HTERT RPE-1 (cell line): ENCODE measurements around the gene TMC6.
"Not testable (repeated sequence)": the region's sequence is repeated elsewhere in the genome, so short reads cannot be mapped to it uniquely, and the experiment has no call there.

ENCODE experiments used
- in situ Hi-C: fragments of 300-500 bp; cut with MboI; formaldehyde crosslinking; loops from 4 replicates; pipeline ENCODE4 v1.14.3; 2020; ENCODE audit warnings: low sequenced_read_pairs

TMC6 gene

DNA sequence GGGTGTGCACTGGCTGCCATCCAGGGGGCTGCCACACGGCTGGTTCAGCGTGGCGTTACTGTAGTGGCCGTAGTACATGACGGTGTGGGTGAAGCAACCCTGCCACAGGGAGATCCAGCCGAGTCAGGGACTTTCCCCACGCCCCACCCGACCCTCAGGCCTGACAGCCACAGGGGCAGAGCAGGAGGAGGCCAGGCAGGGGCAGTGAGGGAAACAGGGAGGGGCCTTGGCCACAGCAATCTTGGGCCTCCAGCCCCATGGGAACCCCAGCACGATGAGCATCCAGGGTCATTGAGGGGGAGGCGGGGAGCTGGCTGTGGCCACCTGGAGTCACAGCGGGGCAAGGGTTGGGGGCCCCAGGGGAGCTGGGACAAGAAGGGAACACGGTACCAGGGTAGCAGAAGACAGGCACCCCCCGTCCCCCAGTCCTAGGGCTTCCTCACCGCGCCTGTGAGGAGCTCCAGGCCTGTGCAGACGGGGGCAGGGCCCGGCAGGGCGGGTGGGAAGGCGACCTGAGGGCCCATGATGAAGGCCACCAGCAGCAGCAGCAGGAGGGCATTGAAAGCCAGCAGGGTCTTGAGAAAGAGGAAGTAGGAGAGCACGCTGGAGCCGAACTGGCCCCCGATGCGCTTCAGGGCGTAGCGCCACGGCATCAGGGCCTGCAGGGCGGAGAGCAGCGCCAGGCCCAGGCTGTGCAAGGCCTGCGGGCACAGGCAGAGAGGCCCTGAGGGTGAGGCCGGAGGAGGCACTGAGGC is 4.3 kb downstream of the TMC6 start:
- in situ Hi-C loops: no loop called here

DNA sequence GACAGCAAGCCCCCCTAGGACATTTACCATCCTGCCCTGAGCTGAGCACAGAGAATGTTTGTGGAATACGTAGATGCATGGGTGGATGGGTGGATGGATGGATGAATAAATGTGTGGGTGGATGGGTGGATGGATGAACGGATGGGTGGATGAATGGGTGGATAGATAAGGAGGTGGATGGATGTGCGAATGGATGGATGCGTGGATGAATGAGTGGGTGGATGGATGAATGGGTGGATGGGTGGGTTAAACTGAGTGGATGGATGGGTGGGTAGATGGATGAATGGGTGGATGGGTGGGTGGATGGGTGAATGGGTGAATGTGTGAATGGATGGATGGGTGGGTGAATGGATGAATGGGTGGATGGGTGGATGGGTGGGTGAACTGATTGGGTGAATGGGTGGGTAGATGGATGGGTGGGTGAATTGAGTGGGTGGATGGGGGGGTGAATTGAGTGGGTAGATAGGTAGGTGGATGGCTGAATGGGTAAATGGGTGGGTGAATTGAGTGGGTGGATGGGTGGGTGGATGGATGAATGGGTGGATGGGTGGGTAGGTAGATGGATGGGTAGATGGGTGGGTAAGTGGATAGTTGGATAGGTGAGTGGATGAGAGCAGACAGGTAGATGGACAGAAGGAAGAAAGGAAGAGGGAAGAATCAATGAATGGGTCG is 5.2 kb downstream of the TMC6 start:
- in situ Hi-C loops: no loop called here

DNA sequence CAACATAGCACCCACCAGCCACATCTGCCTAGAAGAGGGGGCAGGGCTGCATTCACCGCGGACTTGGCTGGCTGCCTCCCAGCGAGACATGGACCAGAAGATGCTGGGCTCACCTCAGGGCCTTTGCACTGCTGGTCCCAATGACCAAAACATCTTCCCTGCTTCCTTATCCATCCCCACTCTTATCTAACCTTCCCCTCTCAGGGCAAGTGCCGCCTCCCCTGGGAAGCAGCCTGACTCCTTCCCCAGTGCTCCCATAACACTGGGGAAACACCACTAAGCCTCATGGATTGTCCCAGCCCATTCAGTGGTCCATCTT is 5.7 kb downstream of the TMC6 start:
- in situ Hi-C loops: no loop called here

DNA sequence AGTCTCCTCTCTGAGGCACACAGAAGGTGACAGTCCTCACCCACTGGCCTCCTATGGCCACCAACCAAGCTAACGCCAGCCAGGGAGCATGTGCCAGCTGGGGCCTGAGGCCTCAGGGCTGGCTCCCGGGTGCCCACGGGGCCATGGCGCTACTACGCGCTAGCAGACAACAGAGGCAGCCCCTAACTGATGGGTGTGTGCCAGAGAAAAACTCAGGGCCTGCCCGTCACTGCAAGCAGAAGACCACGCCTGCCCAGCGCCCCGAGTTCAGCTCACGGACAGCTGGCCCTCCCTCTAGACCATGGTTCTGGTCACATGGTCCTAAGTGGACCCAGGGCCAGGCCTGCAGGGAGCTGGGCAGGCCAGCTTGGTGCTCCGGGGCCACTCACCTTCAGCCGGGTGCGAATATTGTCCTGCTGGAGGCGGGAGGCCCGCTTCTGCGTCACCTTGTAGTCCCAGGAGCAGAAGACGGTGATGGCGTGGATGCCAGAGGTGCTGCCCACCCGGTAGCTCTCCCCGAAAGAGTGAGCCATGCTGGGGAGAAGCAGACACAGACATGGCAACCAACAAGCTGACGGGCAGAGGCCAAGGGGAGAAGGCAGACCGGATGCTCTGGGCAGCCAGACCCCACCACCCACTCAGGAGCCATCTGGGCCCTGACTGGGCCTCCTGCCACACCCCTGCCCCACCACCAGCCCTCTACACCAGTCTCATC is 6.2 kb downstream of the TMC6 start:
- in situ Hi-C loops: no loop called here

DNA sequence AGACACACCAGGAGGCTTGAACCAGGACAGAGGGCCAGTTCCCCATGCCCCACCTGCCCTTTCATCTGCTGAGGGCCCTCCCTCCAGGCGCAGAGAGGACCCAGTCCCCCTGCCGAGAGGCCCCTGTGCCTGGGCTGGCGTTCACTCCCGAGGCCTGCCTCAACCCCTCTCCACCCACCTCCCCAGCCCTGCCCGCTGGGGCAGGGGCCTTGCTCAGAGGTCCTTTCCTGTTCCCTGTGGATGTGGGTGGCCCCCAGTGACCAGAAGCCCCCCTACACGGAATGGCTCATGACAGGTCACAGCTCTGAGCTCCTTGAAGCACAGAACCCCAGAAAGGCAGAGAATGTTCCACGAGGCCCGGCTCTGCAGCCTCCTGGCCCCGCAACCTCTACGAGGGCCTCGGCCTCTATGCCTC is 6.7 kb downstream of the TMC6 start:
- in situ Hi-C loops: no loop called here

DNA sequence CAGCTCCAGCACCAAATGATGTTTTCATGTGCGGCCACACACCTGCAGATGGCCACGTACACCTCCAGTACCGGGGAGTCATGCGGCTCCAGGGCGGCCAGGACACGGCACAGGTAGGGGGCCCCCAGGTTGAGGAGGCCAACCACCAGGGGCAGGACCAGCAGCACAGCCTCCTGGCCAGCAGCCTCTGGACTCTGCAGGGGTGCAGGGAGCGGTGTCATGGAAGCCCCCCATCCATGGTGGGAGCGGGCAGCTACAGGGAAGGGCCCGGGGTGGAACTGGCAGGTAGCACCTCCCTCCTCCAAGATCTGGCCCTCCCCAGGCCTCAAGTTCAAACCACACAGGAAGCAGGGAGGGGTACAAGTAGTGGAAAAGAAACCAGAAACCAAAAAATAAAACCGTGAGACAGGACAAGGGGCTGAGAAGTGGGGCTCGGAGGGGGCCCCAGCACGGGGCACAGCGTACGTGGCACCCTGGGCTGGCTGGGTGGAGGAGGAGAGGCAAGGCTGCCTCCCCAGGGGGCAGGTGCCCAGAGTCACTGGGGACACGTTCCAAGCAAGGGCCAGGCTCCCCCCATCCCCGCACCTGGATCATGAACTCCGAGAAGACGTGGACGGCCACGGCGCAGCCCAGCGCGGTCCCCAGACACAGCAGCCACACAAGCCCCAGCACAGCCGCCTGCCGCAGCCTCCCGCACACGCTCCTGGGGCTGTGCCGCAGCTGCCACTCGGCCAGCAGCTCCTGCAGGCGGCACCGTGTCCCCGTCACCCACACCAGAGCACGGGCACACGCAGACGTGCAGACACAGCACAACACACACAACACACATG is 7.4 kb downstream of the TMC6 start:
- in situ Hi-C loops: no loop called here

DNA sequence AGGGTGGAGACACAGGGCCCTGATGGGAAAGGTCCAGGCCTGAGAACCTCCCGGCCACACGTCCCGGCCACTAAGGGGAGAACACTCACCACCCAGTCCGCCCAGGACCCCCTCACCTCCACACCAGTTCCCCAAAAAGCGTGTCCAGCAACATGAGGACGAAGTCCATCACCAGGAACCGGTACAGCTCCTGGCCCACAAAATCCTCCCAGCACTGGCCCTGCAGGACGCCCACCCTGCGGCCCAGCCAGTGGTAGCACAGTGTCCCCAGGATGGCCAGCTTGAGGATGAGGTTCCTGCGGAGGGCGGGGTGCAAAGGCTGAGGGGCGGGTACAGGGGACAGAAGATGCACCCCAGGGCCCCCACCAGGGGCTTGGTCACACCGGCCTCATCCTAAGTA is 8.0 kb downstream of the TMC6 start:
- in situ Hi-C loops: no loop called here

DNA sequence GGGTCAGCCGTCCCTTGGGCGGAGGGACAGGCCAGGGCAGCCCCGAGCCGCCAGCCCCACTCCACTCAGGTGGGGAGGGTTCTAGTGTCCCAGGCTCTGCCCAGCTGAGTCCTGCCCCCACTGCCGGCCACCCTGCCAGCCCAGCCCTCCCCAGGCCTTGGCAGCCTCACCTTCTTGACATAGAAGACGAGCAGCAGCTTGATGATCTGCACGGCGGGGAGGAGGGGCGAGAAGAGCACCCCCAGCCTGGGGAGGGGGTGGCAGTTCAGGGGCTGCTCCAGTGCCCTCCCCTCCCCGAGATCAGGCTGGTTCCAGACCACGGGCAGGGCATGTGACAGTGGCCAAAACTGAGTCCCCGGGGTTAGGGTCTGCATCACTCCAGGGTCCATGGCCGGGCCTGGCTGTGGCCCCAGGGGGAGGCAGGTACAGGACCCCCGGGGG is 9.7 kb downstream of the TMC6 start:
- in situ Hi-C loops: no loop called here

DNA sequence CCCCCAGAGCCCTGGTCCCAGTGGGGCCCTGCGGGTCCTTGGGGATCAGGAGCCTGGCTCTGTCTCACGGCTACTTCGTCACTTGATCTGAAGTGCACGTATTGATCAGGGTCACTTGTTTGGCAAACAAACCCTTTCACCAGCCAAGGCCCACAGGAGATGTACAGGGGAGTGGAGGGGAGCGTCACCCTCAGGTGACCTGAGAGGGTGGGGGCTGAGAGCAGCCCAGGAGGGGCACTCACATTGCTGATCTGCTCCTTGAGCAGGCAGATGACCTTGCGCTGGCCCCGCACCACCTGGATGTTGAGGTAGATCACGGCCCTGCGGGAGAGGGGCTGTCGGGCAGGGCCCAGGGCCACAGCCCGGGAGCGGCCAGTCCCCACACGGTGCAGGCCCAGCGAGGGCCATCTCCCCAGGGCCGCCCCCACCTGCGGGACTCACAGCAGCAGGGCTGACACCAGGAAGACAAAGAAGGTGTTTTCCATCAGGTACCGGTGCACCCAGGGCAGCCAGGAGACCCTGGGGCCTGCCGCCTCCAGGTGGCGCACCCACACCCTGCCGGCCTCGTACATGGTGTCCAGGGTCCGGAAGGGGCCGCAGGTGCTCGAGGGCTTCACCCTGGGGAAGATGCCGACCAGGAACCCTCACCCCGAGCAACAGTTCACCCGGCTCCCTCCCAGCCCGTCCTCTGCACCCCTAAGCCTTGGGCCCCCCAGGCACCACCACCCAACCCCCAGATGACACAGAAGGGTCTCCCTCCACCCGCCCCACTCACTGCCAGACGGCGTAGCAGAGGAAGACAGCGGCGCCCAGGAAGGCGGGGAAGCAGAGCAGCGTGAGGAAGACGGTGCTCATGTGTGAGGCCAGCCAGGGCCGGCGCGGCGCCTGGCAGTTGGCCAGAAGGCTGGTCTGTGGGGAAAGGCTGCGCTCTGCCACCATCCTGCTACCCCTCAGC is 11.3 kb downstream of the TMC6 start:
- in situ Hi-C loops: no loop called here

DNA sequence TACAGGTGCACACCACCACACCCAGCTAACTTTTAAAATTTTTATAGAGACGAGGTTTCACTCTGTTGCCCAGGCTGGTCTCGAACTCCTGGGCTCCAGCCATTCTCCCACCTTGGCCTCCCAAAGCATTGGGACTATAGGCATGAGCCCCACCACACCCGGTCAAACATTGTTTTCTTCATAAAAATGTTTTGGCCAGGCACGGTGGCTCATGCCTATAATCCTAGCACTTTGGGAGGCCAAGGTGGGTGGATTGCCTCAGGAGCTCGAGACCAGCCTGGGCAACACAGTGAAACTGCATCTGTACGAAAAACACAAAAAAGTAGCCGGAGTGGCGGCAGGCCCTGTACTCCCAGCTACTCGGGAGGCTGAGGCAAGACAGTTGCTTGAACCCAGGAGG is 12.1 kb downstream of the TMC6 start:
- in situ Hi-C loops: no loop called here

DNA sequence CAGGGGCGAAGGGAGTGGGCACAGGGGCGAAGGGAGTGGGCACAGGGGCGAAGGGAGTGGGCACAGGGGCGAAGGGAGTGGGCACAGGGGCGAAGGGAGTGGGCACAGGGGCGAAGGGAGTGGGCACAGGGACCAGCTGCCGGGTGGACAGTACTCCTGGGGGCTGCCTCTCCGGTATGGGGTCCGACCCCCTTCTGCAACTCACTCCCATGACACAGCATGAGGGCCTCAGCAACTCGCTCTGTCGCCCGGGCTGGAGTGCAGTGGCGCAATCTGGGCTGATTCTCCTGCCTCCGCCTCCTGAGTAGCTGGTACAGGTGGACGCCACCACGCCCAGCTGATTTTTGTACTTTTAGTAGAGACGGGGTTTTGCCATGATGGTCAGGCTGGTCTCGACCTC is 12.8 kb downstream of the TMC6 start:
- in situ Hi-C loops: not testable (repeated sequence)

DNA sequence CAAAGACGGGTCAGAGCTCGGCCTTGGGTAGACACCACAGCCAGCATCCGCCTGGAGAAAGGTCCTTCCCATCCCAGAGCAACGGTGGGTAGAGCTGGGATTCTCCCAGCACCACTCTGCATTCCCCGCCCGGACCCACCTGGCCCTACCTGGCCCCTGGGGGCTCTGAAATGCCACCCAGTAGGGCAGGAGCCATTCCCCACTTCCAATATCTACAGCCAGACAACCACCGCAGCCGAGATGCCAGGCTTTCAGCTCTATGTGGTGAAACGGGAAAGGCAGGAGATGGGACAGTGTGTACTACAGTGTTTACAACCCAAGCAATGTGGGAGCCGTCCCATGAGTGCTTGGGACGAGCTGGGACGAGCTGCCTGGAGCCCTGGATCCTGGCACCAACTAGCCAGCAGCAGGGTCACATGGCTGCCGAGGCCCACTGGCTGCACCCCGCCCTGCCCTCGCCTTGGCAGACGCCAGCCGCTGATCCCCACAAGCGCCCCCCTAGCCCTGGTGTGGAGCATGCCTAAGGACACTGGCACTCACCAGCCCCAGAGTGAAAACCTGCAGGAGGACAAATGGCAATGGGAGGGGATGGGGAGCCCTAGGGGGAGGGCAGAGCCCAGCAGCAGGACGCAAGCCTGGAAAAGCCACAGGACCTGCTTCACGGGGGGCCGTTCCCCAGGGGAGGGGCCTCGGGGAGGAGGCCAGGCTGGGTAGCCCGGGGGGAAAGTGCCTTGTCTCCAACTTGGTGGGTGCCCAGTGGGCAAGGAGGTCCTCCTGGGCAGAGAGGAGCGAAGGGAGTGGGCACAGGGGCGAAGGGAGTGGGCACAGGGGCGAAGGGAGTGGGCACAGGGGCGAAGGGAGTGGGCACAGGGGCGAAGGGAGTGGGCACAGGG is 13.5 kb downstream of the TMC6 start:
- in situ Hi-C loops: no loop called here

DNA sequence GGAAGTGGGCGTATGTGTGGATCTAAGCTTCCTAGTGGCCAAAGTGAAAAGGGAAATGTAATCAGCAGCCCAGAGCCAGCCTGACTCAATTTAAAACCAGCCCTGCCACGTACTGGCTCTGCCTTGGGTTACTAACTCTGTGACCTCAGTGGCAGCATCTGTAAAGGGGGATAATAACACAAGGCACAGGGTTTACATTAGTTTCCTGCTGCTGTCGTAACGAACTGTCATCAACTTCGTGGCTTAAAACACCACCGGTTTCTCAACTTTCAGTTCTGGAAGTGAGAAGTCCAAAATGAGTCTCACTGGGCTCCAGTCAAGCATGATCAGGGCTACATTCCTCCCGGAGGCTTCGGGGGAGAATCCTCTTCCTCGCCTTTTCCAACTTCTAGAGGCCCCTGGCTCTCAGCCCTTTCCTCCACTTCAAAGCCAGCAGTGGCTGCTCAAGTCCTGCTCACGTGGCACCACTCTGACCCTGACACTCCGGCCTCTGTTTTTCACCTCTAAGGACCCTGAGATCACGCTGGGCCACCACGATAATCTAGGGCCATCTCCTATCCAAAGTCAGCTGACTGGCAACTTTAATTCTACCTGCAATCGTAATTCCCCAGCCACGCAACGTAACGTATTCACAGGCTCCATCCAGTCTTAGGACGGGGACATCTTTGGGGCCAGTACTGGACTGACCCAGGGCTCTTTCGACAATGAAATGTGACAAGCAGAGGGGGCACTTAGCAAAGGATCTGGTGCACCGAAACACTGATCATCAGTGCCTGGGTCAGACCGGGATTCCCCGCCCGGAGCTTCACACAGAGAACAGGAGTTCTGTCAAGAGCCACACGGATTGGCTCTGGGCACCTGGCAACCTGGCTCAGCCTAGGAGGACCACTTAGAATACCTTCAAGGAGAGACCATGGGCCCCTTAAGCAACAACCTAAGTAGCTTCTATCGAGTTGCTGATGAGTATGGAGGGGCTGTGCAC is 14.5 kb downstream of the TMC6 start:
- in situ Hi-C loops: no loop called here

DNA sequence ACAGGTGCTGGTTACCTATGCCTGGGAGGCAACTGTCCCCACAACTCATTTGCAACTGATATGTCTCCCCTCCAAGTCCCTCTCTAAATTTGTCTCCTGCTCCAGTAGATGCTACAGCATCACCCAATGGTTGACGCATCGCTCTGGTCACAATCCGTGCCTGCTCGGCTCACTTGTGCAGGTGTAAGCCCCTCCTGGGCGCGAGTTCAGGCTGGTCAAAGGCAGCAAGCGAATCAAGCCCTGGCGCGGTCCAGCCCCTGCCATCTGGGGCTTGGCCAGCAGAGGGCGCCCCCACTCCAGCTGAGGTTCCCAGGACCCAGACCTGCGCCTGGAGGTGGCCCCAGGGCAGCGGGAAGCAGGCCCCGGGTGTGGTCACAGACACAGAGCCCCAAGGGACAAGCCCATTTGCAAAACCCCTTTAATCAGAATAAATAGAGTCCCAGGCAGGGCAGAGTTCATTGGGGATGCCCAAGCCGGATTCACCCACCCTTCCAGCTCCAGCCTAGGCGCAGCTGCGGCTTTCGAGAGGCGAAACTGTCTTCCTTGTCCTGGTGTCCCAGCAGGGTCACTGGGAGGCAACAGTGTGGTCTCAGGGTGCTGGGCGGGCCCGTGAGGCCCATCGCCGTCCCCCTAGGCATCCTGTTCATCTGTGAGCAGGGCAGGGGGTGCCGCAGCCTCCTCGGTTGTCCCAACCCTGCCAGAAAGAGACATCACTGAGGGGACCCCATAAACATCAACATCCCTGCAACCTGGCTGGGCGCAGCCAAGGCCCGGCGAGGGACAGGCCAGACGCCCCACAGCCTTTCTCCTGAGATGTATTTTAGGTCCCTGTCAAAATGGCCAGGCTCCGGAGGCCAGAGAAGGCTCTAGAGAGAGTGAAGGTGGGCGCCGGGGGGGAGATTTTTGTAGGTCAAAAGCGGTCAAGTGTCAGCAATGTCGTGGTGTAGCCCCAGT is 15.8 kb downstream of the TMC6 start:
- in situ Hi-C loops: no loop called here

DNA sequence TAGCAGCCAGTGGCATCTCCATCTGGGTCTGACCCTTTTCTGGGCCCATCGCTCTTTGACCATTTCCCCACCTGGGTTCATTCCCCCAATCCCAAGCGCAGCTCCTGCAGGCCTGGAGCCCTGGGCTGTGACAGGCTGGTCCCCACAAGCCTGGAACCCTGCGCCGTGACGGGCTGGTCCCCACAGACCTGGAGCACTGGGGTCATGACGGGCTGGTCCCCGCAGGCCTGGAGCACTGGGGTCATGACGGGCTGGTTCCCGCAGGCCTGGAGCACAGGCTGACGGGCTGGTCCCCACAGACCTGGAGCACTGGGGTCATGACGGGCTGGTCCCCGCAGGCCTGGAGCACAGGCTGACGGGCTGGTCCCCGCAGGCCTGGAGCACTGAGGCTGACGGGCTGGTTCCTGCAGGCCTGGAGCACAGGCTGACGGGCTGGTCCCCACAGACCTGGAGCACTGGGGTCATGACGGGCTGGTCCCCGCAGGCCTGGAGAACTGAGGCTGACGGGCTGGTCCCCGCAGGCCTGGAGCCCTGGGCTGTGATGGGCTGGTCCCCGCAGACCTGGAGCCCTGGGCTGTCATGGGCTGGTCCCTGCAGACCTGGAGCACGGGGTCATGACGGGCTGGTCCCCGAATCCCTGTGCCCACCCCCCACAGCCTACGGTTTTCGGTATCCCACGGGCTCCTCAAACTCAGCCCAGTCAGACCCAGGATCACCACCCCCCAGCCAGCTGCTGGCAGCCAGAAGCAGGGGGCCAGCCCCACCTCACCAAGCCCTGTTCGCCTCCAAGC is 16.6 kb downstream of the TMC6 start:
- in situ Hi-C loops: no loop called here
